Upper lobe of left lung (tissue), 4 donors: ENCODE results near the gene TAF8.
A peak's percentile ranks its signal among the peaks of the same experiment; 100 is the strongest.

Source experiments
- POLR2A ChIP-seq, 4 donors: fragments of 450-650 bp; IDR thresholded peaks; one replicate each; pipeline ENCODE4 v1.5.1; 2016 to 2017; ENCODE audit warnings: antibody characterized with exemption in 4 of 4, mild to moderate bottlenecking in 2 of 4
- POLR2AphosphoS5 ChIP-seq, 2 donors: sonication (generic); formaldehyde crosslinking; IDR thresholded peaks; one replicate each; pipeline ENCODE4 v1.5.1; 2017; ENCODE audit warnings: antibody characterized with exemption in 2 of 2
- TF ChIP-seq, protein P1 (sequence below), 6 experiments: fragments of 450-650 bp in 4 of 6; fragments of 200-600 bp in 2 of 6; sonication (generic) in 2 of 6; IDR thresholded peaks; one replicate each; pipeline ENCODE4 v1.5.1; 2016 to 2019; ENCODE audit warnings: antibody characterized with exemption in 6 of 6

DNA sequence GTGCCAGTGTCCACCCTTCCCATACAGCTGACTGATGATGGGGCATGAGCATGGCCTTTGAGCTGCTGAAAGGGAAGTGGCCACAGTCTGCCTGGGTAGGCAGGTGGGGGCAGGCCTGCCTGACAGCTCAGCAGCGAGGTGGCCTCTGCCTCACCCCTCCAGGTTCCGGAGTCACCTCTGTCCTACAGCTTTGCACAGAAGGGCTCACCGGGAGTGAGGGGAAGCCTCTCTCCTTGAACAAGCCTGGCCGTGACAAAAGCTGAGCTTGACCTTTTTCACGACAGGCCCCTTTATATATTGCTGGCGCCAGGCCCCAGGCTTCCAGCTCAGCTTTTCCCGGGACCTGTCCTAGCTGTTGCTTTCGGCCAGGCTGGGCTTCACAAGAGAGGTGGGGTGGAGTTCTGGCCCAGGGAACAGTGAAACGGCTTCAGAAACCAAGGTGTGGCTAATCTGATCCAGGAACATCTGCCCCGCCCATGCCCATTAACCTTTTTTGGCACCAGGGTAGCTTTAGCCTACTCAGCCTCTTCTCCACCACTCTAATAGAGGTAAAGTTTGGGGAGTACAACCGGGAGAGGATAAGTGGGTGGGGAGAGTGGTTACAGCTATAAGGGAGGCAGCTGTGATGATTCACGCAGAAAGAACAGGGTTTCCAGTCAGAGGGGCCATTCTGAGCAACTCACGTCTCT is 49.2 kb downstream of the TAF8 start:
- TF ChIP-seq, protein P1, sequence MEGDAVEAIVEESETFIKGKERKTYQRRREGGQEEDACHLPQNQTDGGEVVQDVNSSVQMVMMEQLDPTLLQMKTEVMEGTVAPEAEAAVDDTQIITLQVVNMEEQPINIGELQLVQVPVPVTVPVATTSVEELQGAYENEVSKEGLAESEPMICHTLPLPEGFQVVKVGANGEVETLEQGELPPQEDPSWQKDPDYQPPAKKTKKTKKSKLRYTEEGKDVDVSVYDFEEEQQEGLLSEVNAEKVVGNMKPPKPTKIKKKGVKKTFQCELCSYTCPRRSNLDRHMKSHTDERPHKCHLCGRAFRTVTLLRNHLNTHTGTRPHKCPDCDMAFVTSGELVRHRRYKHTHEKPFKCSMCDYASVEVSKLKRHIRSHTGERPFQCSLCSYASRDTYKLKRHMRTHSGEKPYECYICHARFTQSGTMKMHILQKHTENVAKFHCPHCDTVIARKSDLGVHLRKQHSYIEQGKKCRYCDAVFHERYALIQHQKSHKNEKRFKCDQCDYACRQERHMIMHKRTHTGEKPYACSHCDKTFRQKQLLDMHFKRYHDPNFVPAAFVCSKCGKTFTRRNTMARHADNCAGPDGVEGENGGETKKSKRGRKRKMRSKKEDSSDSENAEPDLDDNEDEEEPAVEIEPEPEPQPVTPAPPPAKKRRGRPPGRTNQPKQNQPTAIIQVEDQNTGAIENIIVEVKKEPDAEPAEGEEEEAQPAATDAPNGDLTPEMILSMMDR (IDR thresholded peaks at IDR 0.05) = no peak
- TF ChIP-seq POLR2AphosphoS5 (IDR thresholded peaks at IDR 0.05) = peak; percentile 24 to 28
- TF ChIP-seq POLR2A (IDR thresholded peaks at IDR 0.05) = peak in 1 of 4 donors; percentile 30
